HCT116 (cell line): ENCODE results near the gene RIPOR2. TPM values are rescaled to one million over a fixed set of nuclear protein-coding genes. Genes with fewer than 3 reads are reported as not detected.

Experiments
- ATAC-seq: fragments of 200-7000 bp; cut with Tn5 transposase; 2 replicates; pipeline ENCODE4 v1.9.1; 2020; ENCODE audit warnings: mild to moderate bottlenecking, moderate library complexity
- BruUV-seq: library from RNA; stranded (reverse); fragments of 400-500 nt; replicated peaks from 2 replicates; lab custom pipeline; 2021; lab: Mats Ljungman, UMichigan
- CTCF ChIA-PET: fragments of 300-600 bp; sonication (Branson Sonifier 250); formaldehyde crosslinking; loops from one replicate; lab custom pipeline; 2021; ENCODE audit warnings: antibody characterized with exemption; lab: Charles Lee
- POLR2A ChIA-PET: fragments of 300-600, 350-600 bp; sonication (Branson Sonifier 250); formaldehyde crosslinking; loops from one replicate; lab custom pipeline; 2021; ENCODE audit warnings: antibody characterized with exemption; lab: Charles Lee
- RAD21 ChIA-PET, 2 experiments: fragments of 300-600 bp; sonication (Branson Sonifier 250); formaldehyde crosslinking; loops; one replicate each; lab custom pipeline; 2023; ENCODE audit warnings: low total read pairs in 2 of 2; ENCODE audit not compliant: uncharacterized antibody in 2 of 2, unreplicated experiment in 2 of 2, low non-redundant PET in 1 of 2; lab: Charles Lee
- DNase-seq: peaks from one replicate; pipeline ENCODE4 v3.0.0-alpha.2; 2010; ENCODE audit warnings: low read depth, low spot score
- H2AFZ ChIP-seq: fragments of 200-600 bp; shearing (Covaris generic), sonication (generic); 2 replicates; pipeline ENCODE4 v1.6.1; 2017; ENCODE audit warnings: low read depth, mixed run types, mixed read lengths, antibody characterized with exemption, low read length; ENCODE audit not compliant: poor library complexity, severe bottlenecking
- H3K27ac ChIP-seq: 2 replicates; pipeline ENCODE4 v1.5.1; 2012; ENCODE audit warnings: low read depth, low read length
- H3K27me3 ChIP-seq: fragments of 200-600 bp; sonication (generic); 2 replicates; pipeline ENCODE4 v1.6.1; 2016; ENCODE audit warnings: mixed run types, low read length, mixed read lengths; ENCODE audit not compliant: insufficient read depth
- H3K36me3 ChIP-seq, 2 experiments: fragments of 200-500 bp in 1 of 2; fragments of 200-600 bp in 1 of 2; sonication (Bioruptor generic) in 1 of 2; sonication (generic) in 1 of 2; 2 replicates each; pipeline versions ENCODE4 v1.5.1 to v1.6.1; 2014 to 2016; ENCODE audit warnings: low read length in 2 of 2, inconsistent platforms in 1 of 2, mixed read lengths in 1 of 2, mixed run types in 1 of 2; ENCODE audit not compliant: insufficient read depth in 2 of 2, control insufficient read depth in 1 of 2
- H3K4me1 ChIP-seq, 2 experiments: fragments of 200-600 bp in 1 of 2; sonication (generic) in 1 of 2; 2 replicates each; pipeline versions ENCODE4 v1.5.1 to v1.6.1; 2012 to 2017; ENCODE audit warnings: low read length in 2 of 2, inconsistent platforms in 1 of 2, mild to moderate bottlenecking in 1 of 2, mixed read lengths in 1 of 2, mixed run types in 1 of 2, moderate library complexity in 1 of 2; ENCODE audit not compliant: insufficient read depth in 2 of 2, control insufficient read depth in 1 of 2
- H3K4me2 ChIP-seq: fragments of 200-600 bp; sonication (generic); 2 replicates; pipeline ENCODE4 v1.6.1; 2017; ENCODE audit warnings: mixed run types, low read length, mixed read lengths
- H3K4me3 ChIP-seq, 2 experiments: fragments of 200-600 bp in 1 of 2; sonication (generic) in 1 of 2; replicated peaks in 1 of 2; 2 replicates each; pipeline ENCODE4 v1.5.1; 2011 to 2016; ENCODE audit warnings: low read length in 2 of 2, control low read depth in 1 of 2, low read depth in 1 of 2, mild to moderate bottlenecking in 1 of 2, mixed read lengths in 1 of 2, mixed run types in 1 of 2
- H3K79me2 ChIP-seq: fragments of 200-600 bp; sonication (generic); 2 replicates; pipeline ENCODE4 v1.6.1; 2017; ENCODE audit warnings: mild to moderate bottlenecking, mixed run types, low read length, moderate library complexity, mixed read lengths; ENCODE audit not compliant: insufficient read depth
- H3K9ac ChIP-seq: fragments of 200-600 bp; sonication (generic); 2 replicates; pipeline ENCODE4 v1.6.1; 2016; ENCODE audit warnings: low read length, mixed read lengths
- H3K9me2 ChIP-seq: fragments of 200-600 bp; sonication (generic), shearing (Covaris generic); 2 replicates; pipeline ENCODE4 v1.6.1; 2017; ENCODE audit warnings: mixed run types, mild to moderate bottlenecking, moderate library complexity; ENCODE audit not compliant: insufficient read depth
- H3K9me3 ChIP-seq, 2 experiments: fragments of 200-500 bp in 1 of 2; fragments of 200-600 bp in 1 of 2; sonication (Bioruptor generic) in 1 of 2; sonication (generic) in 1 of 2; 2 replicates each; pipeline ENCODE4 v1.6.1; 2014 to 2017; ENCODE audit warnings: low read length in 2 of 2, mixed read lengths in 2 of 2, inconsistent platforms in 1 of 2, low read depth in 1 of 2, mild to moderate bottlenecking in 1 of 2, mixed run types in 1 of 2, moderate library complexity in 1 of 2; ENCODE audit not compliant: control insufficient read depth in 1 of 2, insufficient read depth in 1 of 2
- H4K20me1 ChIP-seq: fragments of 200-600 bp; sonication (generic), shearing (Covaris generic); 2 replicates; pipeline ENCODE4 v1.6.1; 2017; ENCODE audit warnings: mixed run types, mild to moderate bottlenecking, moderate library complexity; ENCODE audit not compliant: insufficient read depth
- CBX3 ChIP-seq: IDR thresholded peaks from 2 replicates; pipeline ENCODE4 v1.6.1; 2012; ENCODE audit warnings: low read depth
- CEBPB ChIP-seq: IDR thresholded peaks from 2 replicates; pipeline ENCODE4 v1.6.1; 2012; ENCODE audit warnings: low read depth
- EZH2phosphoT487 ChIP-seq: fragments of 200-600 bp; IDR thresholded peaks from 2 replicates; pipeline ENCODE4 v1.6.1; 2018; ENCODE audit warnings: antibody characterized with exemption, borderline replicate concordance
- FOSL1 ChIP-seq: IDR thresholded peaks from 2 replicates; pipeline ENCODE4 v1.6.1; 2012; ENCODE audit warnings: low read depth
- POLR2AphosphoS5 ChIP-seq: IDR thresholded peaks from 2 replicates; pipeline ENCODE4 v1.6.1; 2011; ENCODE audit warnings: mild to moderate bottlenecking, low read depth, low read length, moderate library complexity
- REST ChIP-seq: IDR thresholded peaks from 2 replicates; pipeline ENCODE4 v1.6.1; 2012; ENCODE audit warnings: low read depth
- TCF7L2 ChIP-seq: IDR thresholded peaks from 2 replicates; pipeline ENCODE4 v1.7.0; 2011; ENCODE audit warnings: borderline replicate concordance, inconsistent platforms; ENCODE audit not compliant: insufficient read depth, insufficient read length; ENCODE audit errors: extremely low read depth
- YY1 ChIP-seq: IDR thresholded peaks from 2 replicates; pipeline ENCODE4 v1.6.1; 2011; ENCODE audit warnings: low read length, low read depth, moderate library complexity, mild to moderate bottlenecking; ENCODE audit not compliant: insufficient replicate concordance; ENCODE audit errors: extremely low read depth
- ZFX ChIP-seq: fragments of 450-650 bp; IDR thresholded peaks from 2 replicates; pipeline ENCODE4 v1.6.1; 2017
- intact Hi-C: fragments of 100-400 bp; cut with micrococcal nuclease; formaldehyde crosslinking; loops from 2 replicates; pipeline ENCODE4 v1.10.0; 2022
- total RNA-seq: library from RNA; stranded (reverse); gene quantifications from one replicate; pipeline ENCODE4 v1.2.1, GENCODE V29; 2021; ENCODE audit not compliant: unreplicated experiment

Gene RIPOR2
- total RNA-seq, 1 experiment from 2014 or later = 0.44 TPM

- Histone ChIP-seq H3K4me1 (no peaks in the 10 kb centered on the region; a peak in 1 of 4 replicates), H3K27me3 (peaks cover 8% of the 10 kb centered on the region; the same call in 1 of the 2 replicates), H3K27ac (no peak overlapping the region), H2AFZ (no peak overlapping the region), H3K9me2 (no peaks in the 10 kb centered on the region), H3K79me2 (no peaks in the 10 kb centered on the region), H3K4me2 (no peak overlapping the region), H3K36me3 (no peaks in the 10 kb centered on the region), H3K9me3 (no peaks in the 10 kb centered on the region), H4K20me1 (no peaks in the 10 kb centered on the region), H3K9ac (no peak overlapping the region), H3K4me3 (no peak overlapping the region)
- TF ChIP-seq CBX3 (no peak), ZFX (no peak), POLR2AphosphoS5 (no peak), CEBPB (no peak), YY1 (no peak)
- ChIA-PET RAD21 (no interaction called here), CTCF (interaction anchor here (1.0 to 1.6 kb wide), 8 partner anchors 13 to 85 kb away, joined by 3 to 8 read pairs (median 4); no protein-coding TSS in a partner anchor), POLR2A (no interaction called here)
- ATAC-seq (no peak), DNase-seq (no peak)
- BruUV-seq = no TSS peak
- intact Hi-C loops = no loop called here
Observed at GRCh38 chr6:24933266-24933665, 2.5 kb downstream of the RIPOR2 start.

- ChIA-PET RAD21 (no interaction called here), CTCF (interaction anchor here (1.0 to 1.6 kb wide), 6 partner anchors 12 to 85 kb away, joined by 3 to 8 read pairs (median 4); no protein-coding TSS in a partner anchor), POLR2A (no interaction called here)
- BruUV-seq = no TSS peak
- intact Hi-C loops = no loop called here
- H4K20me1 ChIP-seq = no peaks in the 10 kb centered on the region
- H3K36me3 ChIP-seq = no peaks in the 10 kb centered on the region
- no peaks in the 10 kb centered on the region; a peak in 1 of 4 replicates for H3K4me1 ChIP-seq
- H3K4me2 ChIP-seq = no peak overlapping the region
- no peak overlapping the region for H3K9ac ChIP-seq
- ATAC-seq = no peak
- peaks cover 8% of the 10 kb centered on the region; the same call in 1 of the 2 replicates for H3K27me3 ChIP-seq
- H3K9me3 ChIP-seq = no peaks in the 10 kb centered on the region
- no peaks in the 10 kb centered on the region for H3K79me2 ChIP-seq
- H2AFZ ChIP-seq = no peak overlapping the region
- TF ChIP-seq REST (no peak), FOSL1 (no peak), TCF7L2 (no peak), EZH2phosphoT487 (no peak)
- DNase-seq = no peak
- no peak overlapping the region for H3K27ac ChIP-seq
- no peaks in the 10 kb centered on the region for H3K9me2 ChIP-seq
- H3K4me3 ChIP-seq = no peak overlapping the region
Observed at GRCh38 chr6:24932832-24933231, 2.9 kb downstream of the RIPOR2 start.
